Measurements from ENCODE around the gene PHF20. TPM values are rescaled to one million over a fixed set of nuclear protein-coding genes. Genes with fewer than 3 reads are reported as not detected.

Gene PHF20
- total RNA-seq, 1 donor from 2014 or later = 40.1 TPM

GRCh38 chr20:35821807-35822242 is 50.0 kb downstream of the PHF20 start:
- Histone ChIP-seq H3K27ac (ENCODE audit: low read depth, low read length) (peak overlapping the region; percentile 66), H4K20me1 (ENCODE audit: insufficient read depth, low read length) (peaks cover 6% of the 10 kb centered on the region), H3K36me3 (ENCODE audit: insufficient read depth, low read length) (no peaks in the 10 kb centered on the region), H3K4me3 (ENCODE audit: insufficient read depth, low read depth, low read length) (no peak overlapping the region), H2AFZ (ENCODE audit: low read depth, low read length) (no peak overlapping the region), H3K4me2 (ENCODE audit: low read length) (peak overlapping the region; percentile 30), H3K27me3 (ENCODE audit: insufficient read depth, low read length) (no peaks in the 10 kb centered on the region), H3K4me1 (ENCODE audit: insufficient read depth, low read length) (peaks cover 21% of the 10 kb centered on the region), H3K79me2 (ENCODE audit: insufficient read depth, low read length) (peaks cover 8% of the 10 kb centered on the region), H3K9ac (ENCODE audit: low read length) (peak overlapping the region; percentile 11), H3K9me3 (ENCODE audit: insufficient read depth, low read depth, low read length) (no peaks in the 10 kb centered on the region)
- H3K4me1 Mint-ChIP-seq (ENCODE audit: low read depth, unreplicated experiment) = peaks cover 22% of the 10 kb centered on the region
- peaks cover 14% of the 10 kb centered on the region for H3K9me3 Mint-ChIP-seq (ENCODE audit: unreplicated experiment)
- FAIRE-seq = peak; percentile 62
- peaks cover 23% of the 10 kb centered on the region for H3K36me3 Mint-ChIP-seq (ENCODE audit: low read depth, unreplicated experiment)
- no peak for TF ChIP-seq CTCF (IDR thresholded peaks at IDR 0.05; ENCODE audit: insufficient read depth, low read depth, low read length)
- TF ChIP-seq EZH2 (IDR thresholded peaks at IDR 0.05; ENCODE audit: insufficient read depth, low read length) = no peak
- peak overlapping the region; percentile 78 for H3K27ac Mint-ChIP-seq (ENCODE audit: unreplicated experiment)
- no peaks in the 10 kb centered on the region for H3K27me3 Mint-ChIP-seq (ENCODE audit: low read depth, unreplicated experiment)
- DNase-seq (ENCODE audit: low read depth) = peak; percentile 90
- H3K4me3 Mint-ChIP-seq (ENCODE audit: unreplicated experiment) = no peak overlapping the region

- no peak overlapping the region for H3K4me3 ChIP-seq (ENCODE audit: insufficient read depth, low read depth, low read length)
- peaks cover 22% of the 10 kb centered on the region for H3K4me1 Mint-ChIP-seq (ENCODE audit: low read depth, unreplicated experiment)
- peak; percentile 65 for DNase-seq (ENCODE audit: low read depth)
- H3K9me3 ChIP-seq (ENCODE audit: insufficient read depth, low read depth, low read length) = no peaks in the 10 kb centered on the region
- H3K4me1 ChIP-seq (ENCODE audit: insufficient read depth, low read length) = peaks cover 21% of the 10 kb centered on the region
- H3K9ac ChIP-seq (ENCODE audit: low read length) = no peak overlapping the region
- H3K9me3 Mint-ChIP-seq (ENCODE audit: unreplicated experiment) = peaks cover 14% of the 10 kb centered on the region
- FAIRE-seq = no peak
- H3K27me3 ChIP-seq (ENCODE audit: insufficient read depth, low read length) = no peaks in the 10 kb centered on the region
- TF ChIP-seq CTCF (IDR thresholded peaks at IDR 0.05; ENCODE audit: insufficient read depth, low read depth, low read length) = no peak
- TF ChIP-seq EZH2 (IDR thresholded peaks at IDR 0.05; ENCODE audit: insufficient read depth, low read length) = no peak
- H3K36me3 Mint-ChIP-seq (ENCODE audit: low read depth, unreplicated experiment) = peaks cover 22% of the 10 kb centered on the region
- no peak overlapping the region for H3K27ac Mint-ChIP-seq (ENCODE audit: unreplicated experiment)
- H3K79me2 ChIP-seq (ENCODE audit: insufficient read depth, low read length) = peaks cover 8% of the 10 kb centered on the region
- H3K4me2 ChIP-seq (ENCODE audit: low read length) = no peak overlapping the region
- no peak overlapping the region for H3K27ac ChIP-seq (ENCODE audit: low read depth, low read length)
- H3K4me3 Mint-ChIP-seq (ENCODE audit: unreplicated experiment) = no peak overlapping the region
- no peak overlapping the region for H2AFZ ChIP-seq (ENCODE audit: low read depth, low read length)
- no peaks in the 10 kb centered on the region for H3K27me3 Mint-ChIP-seq (ENCODE audit: low read depth, unreplicated experiment)
- H3K36me3 ChIP-seq (ENCODE audit: insufficient read depth, low read length) = no peaks in the 10 kb centered on the region
- H4K20me1 ChIP-seq (ENCODE audit: insufficient read depth, low read length) = peaks cover 6% of the 10 kb centered on the region
Observed at GRCh38 chr20:35823147-35823546, 51.3 kb downstream of the PHF20 start.

GRCh38 chr20:35823937-35824336 is 52.1 kb downstream of the PHF20 start:
- Histone ChIP-seq H3K4me2 (ENCODE audit: low read length) (no peak overlapping the region), H3K4me1 (ENCODE audit: insufficient read depth, low read length) (peaks cover 21% of the 10 kb centered on the region), H3K27ac (ENCODE audit: low read depth, low read length) (no peak overlapping the region), H3K9me3 (ENCODE audit: insufficient read depth, low read depth, low read length) (no peaks in the 10 kb centered on the region), H2AFZ (ENCODE audit: low read depth, low read length) (no peak overlapping the region), H3K4me3 (ENCODE audit: insufficient read depth, low read depth, low read length) (no peak overlapping the region), H4K20me1 (ENCODE audit: insufficient read depth, low read length) (peaks cover 6% of the 10 kb centered on the region), H3K27me3 (ENCODE audit: insufficient read depth, low read length) (no peaks in the 10 kb centered on the region), H3K9ac (ENCODE audit: low read length) (no peak overlapping the region), H3K79me2 (ENCODE audit: insufficient read depth, low read length) (peaks cover 13% of the 10 kb centered on the region), H3K36me3 (ENCODE audit: insufficient read depth, low read length) (no peaks in the 10 kb centered on the region)
- peaks cover 25% of the 10 kb centered on the region for H3K36me3 Mint-ChIP-seq (ENCODE audit: low read depth, unreplicated experiment)
- no peaks in the 10 kb centered on the region for H3K27me3 Mint-ChIP-seq (ENCODE audit: low read depth, unreplicated experiment)
- TF ChIP-seq EZH2 (IDR thresholded peaks at IDR 0.05; ENCODE audit: insufficient read depth, low read length) = no peak
- TF ChIP-seq CTCF (IDR thresholded peaks at IDR 0.05; ENCODE audit: insufficient read depth, low read depth, low read length) = no peak
- peak; percentile 27 for DNase-seq (ENCODE audit: low read depth)
- no peak for FAIRE-seq
- no peak overlapping the region for H3K27ac Mint-ChIP-seq (ENCODE audit: unreplicated experiment)
- H3K4me3 Mint-ChIP-seq (ENCODE audit: unreplicated experiment) = no peak overlapping the region
- H3K9me3 Mint-ChIP-seq (ENCODE audit: unreplicated experiment) = peaks cover 14% of the 10 kb centered on the region
- peaks cover 22% of the 10 kb centered on the region for H3K4me1 Mint-ChIP-seq (ENCODE audit: low read depth, unreplicated experiment)

Data from astrocyte (in vitro differentiated cells and primary cell).